ENCODE results near the gene TRAM2. TPM values are rescaled to one million over a fixed set of nuclear protein-coding genes. Genes with fewer than 3 reads are reported as not detected.

The TRAM2 gene
- total and polyA plus RNA-seq, 2 of the 8 experiments (the other 6 are each of a cell fraction or from before 2014, with no cell fraction given): 9.0 to 21.4 TPM

DNA sequence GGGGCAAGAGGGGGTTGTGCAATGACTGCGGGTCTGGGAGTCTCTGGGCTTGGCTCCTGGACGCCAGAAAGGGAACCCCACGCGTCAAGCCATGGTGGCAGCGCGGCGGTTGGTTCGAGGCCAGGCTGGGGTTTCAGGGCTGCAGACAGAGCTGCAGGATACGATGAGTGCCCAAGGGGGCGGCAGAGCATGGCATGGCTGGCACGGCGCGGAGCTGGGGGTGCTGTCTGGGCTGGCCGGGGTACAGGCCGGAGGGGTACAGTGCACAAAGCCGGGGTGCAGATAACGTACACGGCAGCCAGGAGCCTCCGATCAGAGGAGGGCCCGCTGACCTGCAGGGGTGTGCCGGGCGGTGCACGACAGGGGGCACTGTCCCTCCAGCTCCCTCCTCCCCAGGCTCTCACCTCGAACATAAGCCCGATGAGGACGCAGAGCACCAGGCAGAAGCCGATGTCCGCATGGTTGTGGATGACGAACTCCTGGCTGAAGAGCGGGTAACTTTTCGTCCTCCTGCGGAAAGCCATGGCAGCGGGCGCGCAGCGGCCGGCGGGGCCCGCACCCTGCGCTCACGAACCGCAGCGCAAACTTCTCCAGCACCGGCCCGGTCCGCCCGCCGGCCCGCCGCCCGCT is 353 bp downstream of the TRAM2 start (continued):
- TF ChIP-seq, protein P1, sequence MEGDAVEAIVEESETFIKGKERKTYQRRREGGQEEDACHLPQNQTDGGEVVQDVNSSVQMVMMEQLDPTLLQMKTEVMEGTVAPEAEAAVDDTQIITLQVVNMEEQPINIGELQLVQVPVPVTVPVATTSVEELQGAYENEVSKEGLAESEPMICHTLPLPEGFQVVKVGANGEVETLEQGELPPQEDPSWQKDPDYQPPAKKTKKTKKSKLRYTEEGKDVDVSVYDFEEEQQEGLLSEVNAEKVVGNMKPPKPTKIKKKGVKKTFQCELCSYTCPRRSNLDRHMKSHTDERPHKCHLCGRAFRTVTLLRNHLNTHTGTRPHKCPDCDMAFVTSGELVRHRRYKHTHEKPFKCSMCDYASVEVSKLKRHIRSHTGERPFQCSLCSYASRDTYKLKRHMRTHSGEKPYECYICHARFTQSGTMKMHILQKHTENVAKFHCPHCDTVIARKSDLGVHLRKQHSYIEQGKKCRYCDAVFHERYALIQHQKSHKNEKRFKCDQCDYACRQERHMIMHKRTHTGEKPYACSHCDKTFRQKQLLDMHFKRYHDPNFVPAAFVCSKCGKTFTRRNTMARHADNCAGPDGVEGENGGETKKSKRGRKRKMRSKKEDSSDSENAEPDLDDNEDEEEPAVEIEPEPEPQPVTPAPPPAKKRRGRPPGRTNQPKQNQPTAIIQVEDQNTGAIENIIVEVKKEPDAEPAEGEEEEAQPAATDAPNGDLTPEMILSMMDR (IDR thresholded peaks at IDR 0.05; ENCODE audit: control extremely low read depth in 1 of 3, insufficient read depth in 1 of 3, low read depth in 1 of 3, low read length in 3 of 3): peak; percentile 39 to 62 (median 59)
